SK-N-MC (cell line): ENCODE results near the gene PCDHA2.

Experiments
- EZH2 ChIP-seq: fragments of 200-600 bp; sonication (generic); IDR thresholded peaks from one replicate; pipeline ENCODE4 v1.6.1; 2017; ENCODE audit warnings: antibody characterized with exemption
- FOXP2 ChIP-seq: optimal IDR thresholded peaks from 2 replicates; pipeline ENCODE3; 2011; ENCODE audit warnings: mild to moderate bottlenecking, moderate library complexity; ENCODE audit not compliant: insufficient read depth; ENCODE audit errors: extremely low read length, control extremely low read depth
- POLR2AphosphoS5 ChIP-seq: IDR thresholded peaks from 2 replicates; pipeline ENCODE4 v1.6.1; 2012; ENCODE audit warnings: mild to moderate bottlenecking, low read depth, low read length, borderline replicate concordance

- TF ChIP-seq POLR2AphosphoS5 (no peak), EZH2 (no peak), FOXP2 (no peak)
These were observed 2.1 kb downstream of the PCDHA2 start for GRCh38 chr5:140796718-140797095.
